ENCODE measurements around the gene WDR48.
A peak's percentile ranks its signal among the peaks of the same experiment; 100 is the strongest.

WDR48 gene

DNA sequence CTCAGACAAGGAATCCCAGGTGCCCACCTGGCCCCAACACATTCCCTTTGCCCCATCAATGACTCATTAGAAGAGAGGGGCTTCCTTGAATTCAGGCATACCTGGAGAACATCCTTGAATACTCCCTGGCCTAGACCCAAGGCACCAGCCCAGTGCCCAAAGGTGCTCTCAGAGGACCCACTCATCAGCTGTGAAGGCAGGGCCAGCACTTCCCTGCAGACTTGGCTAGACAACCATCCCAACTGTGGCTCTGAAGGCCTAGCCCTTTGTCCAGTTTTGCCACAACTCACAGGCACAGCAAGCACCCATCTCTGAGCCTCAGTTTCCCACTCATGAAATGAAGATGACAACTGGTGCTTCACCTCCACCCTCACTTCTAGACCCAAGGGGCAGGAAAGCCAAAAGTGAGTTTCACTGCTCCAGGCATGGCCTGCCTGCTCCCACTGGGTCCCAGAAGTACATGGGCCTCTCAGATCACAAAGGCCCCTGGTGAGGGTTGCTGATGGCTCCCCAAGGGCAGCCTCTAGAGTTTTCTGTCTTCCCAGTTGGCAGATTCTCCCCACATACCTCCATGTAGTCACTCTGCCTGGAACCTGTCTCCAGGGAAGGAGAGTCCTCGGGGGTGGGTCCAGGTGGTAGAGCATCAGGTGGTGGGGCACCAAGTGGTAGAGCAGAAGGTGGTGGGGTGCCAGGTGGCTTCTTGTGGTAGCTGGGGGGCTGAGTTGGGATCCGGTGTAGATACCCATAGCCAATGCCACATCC is 48.1 kb downstream of the WDR48 start:
- Mint-ChIP-seq H3K27ac (peak overlapping the region in 1 of 2 donors; percentile 74), H3K4me3 (no peak overlapping the region), H3K27me3 (no peaks in the 10 kb centered on the region), H3K4me1 (ENCODE audit: low read depth in 2 of 2) (peaks cover 20 to 28% of the 10 kb centered on the region in 2 donors), H3K36me3 (ENCODE audit: insufficient read depth) (peaks cover 51% of the 10 kb centered on the region), H3K9me3 (no peaks in the 10 kb centered on the region)
- ATAC-seq (replicated peaks): no peak
- no peak for DNase-seq

DNA sequence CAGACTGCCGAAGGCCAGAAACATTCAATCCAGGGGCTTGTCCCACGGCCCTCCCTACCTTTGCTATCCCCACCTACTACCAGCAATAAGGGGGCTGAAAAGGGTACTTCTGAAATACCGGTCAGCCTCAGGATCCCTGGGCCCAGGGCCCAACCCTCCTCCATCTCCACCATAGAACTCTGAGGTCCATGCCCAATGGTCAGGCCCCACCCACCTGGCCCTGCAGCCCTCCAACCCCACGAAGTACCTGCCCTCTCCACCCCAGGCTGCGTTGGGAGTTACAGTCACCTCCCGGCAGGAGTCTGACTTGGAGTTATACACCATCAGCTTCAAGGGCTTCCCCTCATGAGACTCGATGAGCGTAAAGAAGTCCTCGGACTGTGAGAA is 48.7 kb downstream of the WDR48 start:
- ATAC-seq (replicated peaks): no peak
- H3K4me3 Mint-ChIP-seq: no peak overlapping the region
- peaks cover 47% of the 10 kb centered on the region for H3K36me3 Mint-ChIP-seq (ENCODE audit: insufficient read depth)
- peaks cover 25 to 32% of the 10 kb centered on the region in 2 donors for H3K4me1 Mint-ChIP-seq (ENCODE audit: low read depth in 2 of 2)
- H3K9me3 Mint-ChIP-seq: no peaks in the 10 kb centered on the region
- H3K27me3 Mint-ChIP-seq: no peaks in the 10 kb centered on the region
- no peak for DNase-seq
- H3K27ac Mint-ChIP-seq: peak overlapping the region in 1 of 2 donors; percentile 41

DNA sequence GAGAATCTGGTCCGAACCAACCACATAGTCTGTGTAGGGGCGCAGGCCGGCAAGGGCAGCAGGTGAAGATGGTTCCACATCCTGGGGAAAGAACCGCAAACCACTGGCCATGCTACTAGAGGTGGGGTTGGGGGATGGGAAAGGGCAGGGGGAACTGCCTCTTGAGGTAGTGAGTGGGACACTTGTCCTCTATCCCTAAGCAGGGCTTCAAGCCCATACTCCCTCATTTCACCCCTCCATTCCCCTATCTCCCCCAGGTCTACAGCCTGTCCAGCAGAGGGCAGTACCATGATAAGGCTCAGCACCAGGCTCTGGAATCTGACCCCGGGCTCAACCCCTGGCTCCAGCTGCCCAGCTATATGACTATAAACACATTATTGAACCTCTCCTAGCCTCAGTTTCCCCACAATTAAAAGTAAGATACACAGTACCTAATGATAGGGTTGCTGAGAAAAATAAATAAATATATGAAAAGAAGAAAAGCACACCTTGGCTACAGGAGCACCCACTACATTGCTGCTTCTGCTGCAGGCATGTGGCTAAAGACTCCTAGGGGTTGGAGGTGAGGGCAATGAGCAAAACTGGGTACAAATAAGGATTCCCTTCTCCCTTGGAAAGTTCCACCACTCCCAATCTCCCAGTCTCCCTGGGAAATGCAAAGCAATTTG is 49.3 kb downstream of the WDR48 start:
- Mint-ChIP-seq H3K4me3 (no peak overlapping the region), H3K27ac (peak overlapping the region in 1 of 2 donors; percentile 41)

DNA sequence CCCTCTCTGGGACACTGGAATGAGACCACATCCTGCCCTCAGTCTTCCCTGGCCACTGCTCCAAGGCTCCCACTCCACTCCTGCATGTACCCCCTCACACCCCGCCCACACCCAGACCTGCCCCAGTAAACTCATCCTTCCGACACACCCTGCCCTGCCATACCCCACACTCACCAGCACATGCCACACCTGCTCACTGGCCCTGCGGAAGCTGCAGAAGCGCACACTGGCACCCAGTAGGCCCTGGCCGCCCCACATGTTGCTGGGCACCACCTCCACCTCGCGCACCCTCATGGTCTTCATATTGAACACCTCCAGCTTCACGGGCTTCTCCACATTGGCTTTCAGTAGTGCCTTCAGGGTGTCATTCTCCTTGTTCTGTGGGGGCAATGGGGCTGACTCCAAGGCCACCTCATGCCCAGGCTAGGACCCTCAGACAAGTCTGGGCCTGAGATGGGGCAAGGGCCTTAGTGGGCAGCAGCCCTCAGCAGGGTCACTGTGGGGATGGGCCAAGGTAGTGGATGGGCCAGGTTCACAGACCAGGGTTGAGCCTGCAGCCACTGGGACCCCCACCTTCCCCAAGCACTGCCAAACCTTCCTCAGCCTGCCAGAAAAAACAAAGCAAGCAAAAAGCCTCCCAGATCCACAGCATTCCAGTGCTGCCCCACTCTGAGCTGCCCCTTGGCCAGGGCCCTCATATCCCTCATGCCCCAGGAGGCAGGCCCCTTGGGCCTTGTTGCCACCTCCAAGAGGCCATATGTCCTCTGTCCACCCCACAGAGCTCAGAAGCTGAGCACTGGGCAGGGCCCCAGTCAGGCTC is 50.9 kb downstream of the WDR48 start:
- no peak overlapping the region for H3K4me3 Mint-ChIP-seq
- no peak for ATAC-seq (replicated peaks)
- H3K36me3 Mint-ChIP-seq (ENCODE audit: insufficient read depth): peaks cover 26% of the 10 kb centered on the region

More for the DNA sequence above, 49.3 kb downstream of the WDR48 start:
- ATAC-seq (replicated peaks) (peak; percentile 78), DNase-seq (peak; percentile 37 to 41 (median 38))
- Mint-ChIP-seq H3K27me3 (no peaks in the 10 kb centered on the region), H3K9me3 (no peaks in the 10 kb centered on the region), H3K4me1 (ENCODE audit: low read depth in 2 of 2) (peaks cover 31 to 39% of the 10 kb centered on the region in 2 donors), H3K36me3 (ENCODE audit: insufficient read depth) (peaks cover 40% of the 10 kb centered on the region)

DNA sequence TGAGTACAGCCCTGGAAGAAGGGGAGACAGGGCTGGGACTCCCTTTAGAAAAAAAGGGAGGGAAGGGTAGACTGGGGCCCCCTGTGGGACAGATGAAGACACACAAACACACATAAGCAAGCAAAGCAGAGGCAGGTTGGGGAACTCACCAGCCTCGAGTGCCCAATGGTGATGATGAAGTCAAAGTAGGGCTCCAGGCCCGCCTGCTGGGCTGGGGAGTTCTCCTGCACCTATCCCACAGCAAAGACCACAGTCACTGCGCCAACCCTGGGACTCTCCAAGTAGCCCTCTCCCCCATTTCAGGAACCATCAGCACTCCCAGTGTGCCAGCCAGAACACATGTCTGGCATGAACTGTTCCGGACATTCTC is 51.5 kb downstream of the WDR48 start:
- H3K27ac Mint-ChIP-seq: peak overlapping the region in 1 of 2 donors; percentile 41
- H3K27me3 Mint-ChIP-seq: no peaks in the 10 kb centered on the region
- no peaks in the 10 kb centered on the region for H3K9me3 Mint-ChIP-seq
- no peak overlapping the region for H3K4me3 Mint-ChIP-seq
- H3K4me1 Mint-ChIP-seq (ENCODE audit: low read depth in 2 of 2): peaks cover 48 to 55% of the 10 kb centered on the region in 2 donors
- no peak for ATAC-seq (replicated peaks)
- no peak for DNase-seq
- H3K36me3 Mint-ChIP-seq (ENCODE audit: insufficient read depth): peaks cover 22% of the 10 kb centered on the region

More for the DNA sequence above, 50.9 kb downstream of the WDR48 start:
- H3K9me3 Mint-ChIP-seq: no peaks in the 10 kb centered on the region
- H3K27me3 Mint-ChIP-seq: no peaks in the 10 kb centered on the region
- peak overlapping the region in 1 of 2 donors; percentile 41 for H3K27ac Mint-ChIP-seq
- peaks cover 42 to 49% of the 10 kb centered on the region in 2 donors for H3K4me1 Mint-ChIP-seq (ENCODE audit: low read depth in 2 of 2)
- DNase-seq: no peak

DNA sequence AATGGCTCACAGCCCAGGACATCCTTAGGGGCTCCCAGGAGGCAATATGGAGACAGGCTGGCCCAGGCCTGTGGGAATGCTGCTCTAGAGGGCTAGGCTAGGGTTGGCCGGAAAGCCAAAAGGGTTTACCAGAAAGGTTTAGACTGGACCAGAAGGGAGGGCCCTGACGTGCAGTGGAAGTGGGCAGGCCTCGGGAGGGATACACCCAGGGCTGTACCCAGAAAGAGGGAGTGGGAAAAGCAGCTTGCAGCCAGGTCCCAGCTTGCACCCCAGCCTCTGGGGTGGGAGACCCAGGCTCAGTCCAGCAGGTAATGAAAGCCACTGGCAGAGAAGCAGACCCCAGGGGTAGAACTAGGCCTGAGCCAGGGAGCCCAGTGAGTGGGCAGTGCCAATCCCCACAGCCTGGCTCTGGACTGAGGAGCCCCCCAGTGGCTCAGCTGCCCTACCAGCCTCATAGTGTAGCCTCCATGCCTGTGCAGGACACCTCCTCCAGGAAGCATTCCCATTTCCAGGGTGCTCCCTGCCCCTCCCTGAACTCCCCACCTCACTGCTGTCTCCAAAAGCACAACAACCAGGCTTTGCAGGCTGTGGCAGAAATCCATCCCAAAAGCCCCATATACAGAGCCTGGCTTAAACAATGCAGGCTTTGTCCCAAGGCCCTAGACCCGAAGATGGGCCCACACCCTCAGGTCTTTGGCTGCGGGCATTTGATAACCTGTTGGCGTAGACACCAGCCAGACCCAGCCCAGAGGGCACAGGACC is 52.2 kb downstream of the WDR48 start:
- H3K4me1 Mint-ChIP-seq (ENCODE audit: low read depth in 2 of 2): peaks cover 55 to 62% of the 10 kb centered on the region in 2 donors
- H3K9me3 Mint-ChIP-seq: no peaks in the 10 kb centered on the region
- no peak overlapping the region for H3K4me3 Mint-ChIP-seq
- H3K27me3 Mint-ChIP-seq: no peaks in the 10 kb centered on the region
- H3K36me3 Mint-ChIP-seq (ENCODE audit: insufficient read depth): peaks cover 20% of the 10 kb centered on the region
- ATAC-seq (replicated peaks) (no peak), DNase-seq (no peak)
- H3K27ac Mint-ChIP-seq: peak overlapping the region in 1 of 2 donors; percentile 41

DNA sequence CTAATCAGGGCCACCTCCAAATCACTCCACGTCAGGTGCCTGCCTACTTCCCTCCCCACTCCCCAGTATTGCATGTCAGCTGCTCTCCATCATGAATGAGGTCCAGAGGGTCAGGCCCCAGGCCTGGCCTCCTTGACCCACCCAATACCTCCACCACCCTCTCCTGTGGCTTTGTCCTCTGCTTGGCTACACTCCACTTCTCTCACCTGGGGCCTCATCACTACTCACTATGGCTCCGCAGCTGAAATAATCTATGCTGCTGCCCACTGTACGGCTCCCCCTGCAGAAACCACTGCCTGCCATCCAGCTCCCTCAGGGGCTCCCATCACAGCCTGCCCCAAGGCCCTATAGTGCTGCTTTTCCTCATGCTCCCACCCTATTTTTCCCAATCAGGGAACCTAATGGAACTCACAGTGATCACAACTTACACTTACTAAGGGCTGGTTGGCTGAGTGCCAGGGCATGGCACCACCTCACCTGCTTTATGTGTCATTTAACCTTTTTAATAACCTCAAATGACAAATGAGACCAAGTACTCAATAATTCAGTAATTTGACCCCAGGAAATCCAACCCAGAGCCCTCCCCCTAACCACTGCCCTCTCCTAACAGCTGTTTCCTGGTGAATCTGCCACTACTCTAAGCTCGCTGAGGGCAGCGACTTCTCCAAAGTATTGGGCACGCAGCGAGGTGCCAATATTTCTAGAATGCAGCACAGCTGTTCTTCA is 53.3 kb downstream of the WDR48 start:
- Mint-ChIP-seq H3K27ac (peak overlapping the region in 1 of 2 donors; percentile 73), H3K27me3 (no peaks in the 10 kb centered on the region), H3K9me3 (no peaks in the 10 kb centered on the region), H3K36me3 (ENCODE audit: insufficient read depth) (peaks cover 10% of the 10 kb centered on the region), H3K4me3 (peak overlapping the region in 1 of 2 donors; percentile 83), H3K4me1 (ENCODE audit: low read depth in 2 of 2) (peaks cover 60 to 68% of the 10 kb centered on the region in 2 donors)
- no peak for ATAC-seq (replicated peaks)
- no peak for DNase-seq

DNA sequence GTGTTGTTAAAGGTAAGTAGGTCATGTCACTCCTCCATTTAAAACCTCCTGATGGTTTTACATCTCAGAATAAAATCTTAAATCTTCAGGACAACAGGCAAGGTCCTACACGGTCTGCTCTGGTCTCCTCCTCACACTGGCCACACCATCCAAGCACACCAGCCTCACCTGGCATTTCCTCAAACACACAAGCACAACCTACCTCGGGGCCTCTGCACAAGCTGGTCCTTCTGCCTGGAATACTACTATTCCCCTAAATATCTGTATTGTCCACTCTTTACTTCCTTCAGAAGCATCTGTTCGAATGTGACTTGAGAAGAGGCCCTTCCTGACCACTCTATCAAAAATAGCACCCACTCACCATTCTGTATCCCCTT is 53.9 kb downstream of the WDR48 start:
- Mint-ChIP-seq H3K27ac (no peak overlapping the region), H3K27me3 (no peaks in the 10 kb centered on the region), H3K4me1 (ENCODE audit: low read depth in 2 of 2) (peaks cover 60 to 68% of the 10 kb centered on the region in 2 donors), H3K9me3 (no peaks in the 10 kb centered on the region), H3K4me3 (peak overlapping the region; percentile 83 to 97), H3K36me3 (ENCODE audit: insufficient read depth) (peaks cover 6% of the 10 kb centered on the region)
- DNase-seq: no peak
- no peak for ATAC-seq (replicated peaks)

DNA sequence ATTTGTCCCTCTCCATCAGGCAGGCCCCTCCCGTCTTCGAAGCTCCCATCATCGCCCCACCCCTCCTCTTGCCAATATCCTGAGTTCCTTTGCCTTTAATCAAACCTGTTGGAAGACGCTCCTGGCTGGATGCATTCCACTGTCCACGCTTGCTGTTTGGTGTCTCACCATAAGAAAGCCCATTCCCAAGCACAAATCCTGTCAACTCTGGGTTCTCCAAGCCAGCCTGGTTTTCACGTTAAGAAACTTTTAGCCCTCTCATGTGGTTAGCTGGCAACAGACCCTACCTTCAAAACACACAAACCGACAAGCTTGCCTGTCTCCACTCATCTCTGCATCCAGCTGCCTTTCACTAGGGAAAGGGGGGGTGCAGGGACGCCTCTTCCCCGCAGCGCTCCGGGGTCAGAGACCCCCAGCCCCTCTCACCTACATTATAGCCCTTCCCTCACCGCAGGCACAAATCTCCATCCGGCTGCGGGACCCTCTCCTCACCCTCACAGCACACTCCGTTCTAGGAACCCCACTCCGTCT is 54.5 kb downstream of the WDR48 start:
- Mint-ChIP-seq H3K36me3 (ENCODE audit: insufficient read depth) (peaks cover 6% of the 10 kb centered on the region), H3K9me3 (no peaks in the 10 kb centered on the region), H3K4me3 (peak overlapping the region; percentile 83 to 97), H3K27ac (peak overlapping the region; percentile 2 to 60), H3K27me3 (no peaks in the 10 kb centered on the region), H3K4me1 (ENCODE audit: low read depth in 2 of 2) (peaks cover 56 to 62% of the 10 kb centered on the region in 2 donors)
- DNase-seq: no peak
- ATAC-seq (replicated peaks): no peak

DNA sequence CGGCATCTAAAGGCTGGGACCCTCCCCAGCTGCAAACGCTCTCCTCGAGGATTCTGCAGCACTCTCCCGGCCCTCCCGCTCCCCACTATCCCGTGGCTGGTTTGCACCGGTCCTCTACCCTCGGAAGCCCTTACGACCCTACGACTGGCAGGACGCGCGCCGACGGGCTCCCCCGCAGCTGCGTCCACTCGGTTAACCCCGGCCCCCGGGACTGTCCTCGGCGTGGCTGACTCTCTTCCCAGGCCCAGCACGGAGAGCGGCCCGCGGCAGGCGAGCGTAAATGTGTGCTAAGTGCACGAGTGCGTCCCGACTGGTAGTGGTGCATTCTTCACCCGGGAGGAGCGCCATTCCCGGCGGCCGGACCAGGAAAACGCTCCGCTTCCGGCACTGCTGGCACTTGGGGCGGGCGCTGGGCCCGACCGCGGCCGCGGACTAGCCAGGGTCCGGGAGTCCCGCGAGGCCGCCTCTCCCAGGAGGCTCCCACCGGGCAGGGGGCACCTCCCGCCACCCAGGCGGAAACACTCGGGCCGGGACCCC is 55.1 kb downstream of the WDR48 start:
- Mint-ChIP-seq H3K27ac (peak overlapping the region; percentile 2 to 60), H3K4me1 (ENCODE audit: low read depth in 2 of 2) (peaks cover 56 to 59% of the 10 kb centered on the region in 2 donors), H3K27me3 (no peaks in the 10 kb centered on the region), H3K36me3 (ENCODE audit: insufficient read depth) (peaks cover 6% of the 10 kb centered on the region), H3K9me3 (no peaks in the 10 kb centered on the region), H3K4me3 (peak overlapping the region; percentile 83 to 97)
- ATAC-seq (replicated peaks) (peak; percentile 3), DNase-seq (no peak)

DNA sequence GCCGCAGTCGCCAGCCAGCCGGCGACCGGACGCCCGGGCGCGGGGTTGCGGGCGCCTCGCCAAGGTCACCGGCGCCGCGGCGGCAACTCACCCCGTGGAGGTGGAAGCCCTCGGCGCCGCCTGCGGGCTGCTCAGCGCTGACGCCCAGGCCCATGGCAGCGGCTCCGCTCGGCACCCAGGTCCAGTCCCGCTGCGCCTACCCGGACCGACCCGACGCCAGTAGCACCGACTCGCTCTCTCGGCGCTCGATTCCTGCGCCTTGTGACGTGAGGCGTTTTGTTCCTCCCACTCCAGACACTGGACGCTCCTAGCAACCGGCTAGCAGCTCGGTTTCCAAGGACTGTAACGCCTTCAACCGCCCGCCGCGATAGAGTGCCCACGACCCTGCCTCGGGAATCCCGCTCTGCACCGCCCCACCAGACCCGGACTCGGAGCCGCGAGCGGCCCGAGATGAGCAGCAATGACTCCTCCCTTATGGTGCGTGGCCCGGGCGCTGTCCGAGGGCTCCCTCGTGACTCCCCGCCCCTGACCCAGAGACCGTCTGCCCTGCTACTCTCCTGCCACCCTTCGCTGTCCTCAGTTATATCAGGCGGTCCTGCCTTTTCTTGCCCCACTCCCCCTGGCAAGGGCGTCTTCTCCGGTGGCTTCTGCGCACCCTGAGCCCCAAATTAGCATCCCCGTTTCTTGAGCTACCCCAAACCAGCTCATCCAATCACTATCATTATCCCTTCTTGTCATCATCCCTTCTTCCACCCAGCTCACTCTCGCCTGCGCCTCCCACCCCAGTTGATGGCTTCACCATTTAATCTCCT is 55.8 kb downstream of the WDR48 start, which contains the start of the genes GORASP1 and TTC21A:
GORASP1 (minus strand) TSS at position 240 of the 812 bp plus-strand sequence; CDS start at position 154, 86 bp downstream.
TTC21A (plus strand) TSS at position 293 of the 812 bp plus-strand sequence; CDS start at position 451, 158 bp downstream.
- DNase-seq: peak; percentile 42 to 51 (median 47)
- ATAC-seq (replicated peaks): peak; percentile 67
- no peaks in the 10 kb centered on the region for H3K27me3 Mint-ChIP-seq
- H3K9me3 Mint-ChIP-seq: no peaks in the 10 kb centered on the region
- peaks cover 6% of the 10 kb centered on the region for H3K36me3 Mint-ChIP-seq (ENCODE audit: insufficient read depth)
- H3K4me1 Mint-ChIP-seq (ENCODE audit: low read depth in 2 of 2): peaks cover 52 to 53% of the 10 kb centered on the region in 2 donors
- H3K27ac Mint-ChIP-seq: peak within 1 kb of the TSS; percentile 91 to 95
- H3K4me3 Mint-ChIP-seq: peak within 1 kb of the TSS; percentile 93 to 97
